HepG2 (cell line): Measurements from ENCODE around the gene VEPH1. TPM values are rescaled to one million over a fixed set of nuclear protein-coding genes. Genes with fewer than 3 reads are reported as not detected.

ENCODE experiments used
- ATAC-seq: fragments of 200-7000 bp; cut with Tn5 transposase; 3 replicates; pipeline ENCODE4 v1.9.1; 2020; ENCODE audit warnings: mild to moderate bottlenecking, moderate library complexity
- BruUV-seq: library from RNA; stranded (reverse); fragments of 400-500 nt; replicated peaks from 2 replicates; lab custom pipeline; 2021; lab: Mats Ljungman, UMichigan
- CTCF ChIA-PET: fragments of 300-600 bp; formaldehyde crosslinking; extraction: SDS; loops from one replicate; lab custom pipeline; 2021; ENCODE audit warnings: low total read pairs, inconsistent platforms, low intra/inter-chr PET ratio; lab: Yijun Ruan, JAX
- POLR2A ChIA-PET: fragments of 350-600 bp; sonication (Branson Sonifier 250); formaldehyde crosslinking; loops from one replicate; lab custom pipeline; 2020; ENCODE audit warnings: antibody characterized with exemption, inconsistent platforms; lab: Yijun Ruan, JAX
- DNase-seq: peaks from one replicate; pipeline ENCODE4 v3.0.0-alpha.2; 2015; ENCODE audit warnings: low spot score
- FAIRE-seq: peaks from 3 replicates; lab custom pipeline; 2011; peaks lifted over from hg19 to GRCh38; lab: Jason Lieb, UNC
- H2AFZ ChIP-seq: one replicate; pipeline ENCODE4 v1.6.1; 2011; ENCODE audit warnings: low read length, inconsistent platforms
- H3K27ac ChIP-seq: fragments of 300-600 bp; 3 replicates; pipeline ENCODE4 v1.8.0; 2011; ENCODE audit warnings: mixed run types, mild to moderate bottlenecking, mixed read lengths, low read length, inconsistent platforms; ENCODE audit not compliant: insufficient read depth; ENCODE audit errors: extremely low read length
- H3K27me3 ChIP-seq, 2 experiments: fragments of 200-600 bp in 1 of 2; 2 replicates in 1 of 2; 3 replicates in 1 of 2; pipeline versions ENCODE4 v1.6.0 to v1.8.0; 2011; ENCODE audit warnings: low read length in 2 of 2, mild to moderate bottlenecking in 2 of 2, moderate library complexity in 2 of 2, inconsistent platforms in 1 of 2; ENCODE audit not compliant: insufficient read depth in 2 of 2, control insufficient read depth in 1 of 2
- H3K36me3 ChIP-seq, 2 experiments: fragments of 200-600 bp in 1 of 2; replicated peaks in 1 of 2; 2 replicates in 1 of 2; 3 replicates in 1 of 2; pipeline versions ENCODE4 v1.5.1 to v1.8.0; 2011; ENCODE audit warnings: low read length in 2 of 2, inconsistent platforms in 1 of 2; ENCODE audit not compliant: insufficient read depth in 2 of 2, control insufficient read depth in 1 of 2
- H3K4me1 ChIP-seq: 2 replicates; pipeline ENCODE4 v1.5.1; 2012; ENCODE audit warnings: low read length, inconsistent platforms; ENCODE audit not compliant: insufficient read depth
- H3K4me2 ChIP-seq: 2 replicates; pipeline ENCODE4 v1.6.0; 2011; ENCODE audit warnings: low read depth, low read length, inconsistent platforms
- H3K4me3 ChIP-seq, 3 experiments: fragments of 200-600 bp in 1 of 3; sonication (generic), shearing (Covaris generic) in 1 of 3; replicated peaks in 1 of 3; 2 replicates each; pipeline ENCODE4 v1.5.1; 2011 to 2016; ENCODE audit warnings: low read length in 3 of 3, inconsistent platforms in 2 of 3, low read depth in 2 of 3, mild to moderate bottlenecking in 2 of 3, control low read depth in 1 of 3, mixed read lengths in 1 of 3; ENCODE audit not compliant: insufficient read depth in 1 of 3
- H3K79me2 ChIP-seq: one replicate; pipeline ENCODE4 v1.6.1; 2011; ENCODE audit warnings: low read length, inconsistent platforms; ENCODE audit not compliant: insufficient read depth
- H3K9ac ChIP-seq: 2 replicates; pipeline ENCODE4 v1.6.0; 2011; ENCODE audit warnings: mild to moderate bottlenecking, low read depth, low read length, inconsistent platforms; ENCODE audit not compliant: insufficient read depth
- H3K9me3 ChIP-seq: 2 replicates; pipeline ENCODE4 v1.5.1; 2012; ENCODE audit warnings: mild to moderate bottlenecking, low read length
- H4K20me1 ChIP-seq: 2 replicates; pipeline ENCODE4 v1.6.0; 2011; ENCODE audit warnings: inconsistent platforms, mild to moderate bottlenecking, low read length, moderate library complexity; ENCODE audit not compliant: insufficient read depth
- EHMT2 ChIP-seq: fragments of 200-600 bp; sonication (generic); IDR thresholded peaks from 2 replicates; pipeline ENCODE4 v1.7.0; 2017; ENCODE audit warnings: antibody characterized with exemption, low read depth, low read length, borderline replicate concordance
- ESRRA ChIP-seq: sonication (generic); formaldehyde crosslinking; IDR thresholded peaks from 2 replicates; pipeline ENCODE4 v1.5.1; 2020; ENCODE audit warnings: mild to moderate bottlenecking, low read depth, missing genetic modification reagents
- HMGA1 ChIP-seq: sonication (generic); formaldehyde crosslinking; conservative IDR thresholded peaks from 2 replicates; pipeline ENCODE4 v1.4.0; 2020; ENCODE audit warnings: missing genetic modification reagents
- HNRNPK ChIP-seq: fragments of 200-400 bp; formaldehyde crosslinking; IDR thresholded peaks from 2 replicates; pipeline ENCODE4 v1.6.1; 2018; ENCODE audit warnings: low read length, low read depth, moderate library complexity, mild to moderate bottlenecking; ENCODE audit not compliant: poor library complexity, severe bottlenecking
- IRX3 ChIP-seq: sonication (generic); formaldehyde crosslinking; IDR thresholded peaks from 2 replicates; pipeline ENCODE4 v1.8.1; 2023; ENCODE audit warnings: mild to moderate bottlenecking, low read depth, missing genetic modification reagents, borderline replicate concordance
- LCORL ChIP-seq, 2 experiments: fragments of 450-650 bp in 1 of 2; sonication (generic) in 1 of 2; formaldehyde crosslinking in 1 of 2; IDR thresholded peaks; 2 replicates each; pipeline versions ENCODE4 v1.5.0 to v1.6.1; 2017 to 2020; ENCODE audit warnings: antibody characterized with exemption in 1 of 2, missing genetic modification reagents in 1 of 2
- MEF2D ChIP-seq: sonication (generic); formaldehyde crosslinking; IDR thresholded peaks from 2 replicates; pipeline ENCODE4 v1.5.1; 2020; ENCODE audit warnings: mild to moderate bottlenecking, missing genetic modification reagents
- NR2F2 ChIP-seq: IDR thresholded peaks from 2 replicates; pipeline ENCODE4 v1.6.1; 2012; ENCODE audit warnings: low read depth, inconsistent platforms, borderline replicate concordance
- SP4 ChIP-seq: sonication (generic); formaldehyde crosslinking; IDR thresholded peaks from 2 replicates; pipeline ENCODE4 v1.8.1; 2023; ENCODE audit warnings: mild to moderate bottlenecking, missing genetic modification reagents
- ZBTB38 ChIP-seq: sonication (generic); formaldehyde crosslinking; IDR thresholded peaks from 2 replicates; pipeline ENCODE4 v1.5.1; 2020; ENCODE audit warnings: mild to moderate bottlenecking, missing genetic modification reagents
- ZNF143 ChIP-seq: sonication (generic); formaldehyde crosslinking; IDR thresholded peaks from 2 replicates; pipeline ENCODE4 v1.4.0; 2020; ENCODE audit warnings: missing genetic modification reagents
- ZNF17 ChIP-seq: sonication (generic); formaldehyde crosslinking; IDR thresholded peaks from 2 replicates; pipeline ENCODE4 v1.5.0; 2020; ENCODE audit warnings: mild to moderate bottlenecking, missing genetic modification reagents
- ZNF326 ChIP-seq: sonication (generic); formaldehyde crosslinking; IDR thresholded peaks from 2 replicates; pipeline ENCODE4 v1.4.0; 2020; ENCODE audit warnings: missing genetic modification reagents, borderline replicate concordance
- ZNF605 ChIP-seq: sonication (generic); formaldehyde crosslinking; IDR thresholded peaks from 2 replicates; pipeline ENCODE4 v1.8.0; 2022; ENCODE audit warnings: mild to moderate bottlenecking, missing genetic modification reagents
- WGBS: methylation state at CpG from one replicate; pipeline ENCODE4 v1.1.6; 2017; ENCODE audit warnings: low lambda C conversion rate; 5-methylcytosine and 5-hydroxymethylcytosine counted together
- in situ Hi-C: cut with HindIII; loops from 2 replicates; pipeline ENCODE4 v1.10.0; 2017; ENCODE audit warnings: low pct_unique_long_range_greater_than_20kb; ENCODE audit not compliant: extremely low pct_ligation_motif_present
- intact Hi-C: fragments of 100-400 bp; cut with micrococcal nuclease; formaldehyde crosslinking; loops from one replicate; pipeline ENCODE4 v1.10.0; 2022; ENCODE audit not compliant: unreplicated experiment
- polyA plus RNA-seq, 8 experiments: library from polyadenylated mRNA; depleted of rRNA in 3 of 8; stranded (reverse) in 7 of 8; unstranded in 1 of 8; fragments of >200 nt; fragmentation: Illumina TruSeq in 4 of 8; extraction: Trizol in 4 of 8; gene quantifications; 2 replicates each; pipeline versions ENCODE4 v1.2.1 to v1.2.3, GENCODE V29; 2011 to 2016; ENCODE audit warnings: low read depth in 4 of 8, missing spikeins in 1 of 8, mixed read lengths in 1 of 8; ENCODE audit not compliant: insufficient read depth in 1 of 8
- total RNA-seq, 5 experiments: library from RNA; depleted of rRNA; stranded (reverse); fragments of >200 nt; fragmentation: Illumina TruSeq; extraction: Trizol; gene quantifications; 2 replicates each; pipeline ENCODE4 v1.2.3, GENCODE V29; 2016; ENCODE audit warnings: low read depth in 1 of 5
- TF ChIP-seq, protein P1 (sequence below): sonication (generic); formaldehyde crosslinking; IDR thresholded peaks from 2 replicates; pipeline ENCODE4 v1.8.0; 2022; ENCODE audit warnings: missing genetic modification reagents, mild to moderate bottlenecking, borderline replicate concordance
- TF ChIP-seq, protein P2 (sequence below): sonication (generic); formaldehyde crosslinking; IDR thresholded peaks from 2 replicates; pipeline ENCODE4 v1.9.0; 2021; ENCODE audit warnings: missing genetic modification reagents, borderline replicate concordance
- TF ChIP-seq, protein P3 (sequence below): IDR thresholded peaks from 2 replicates; pipeline ENCODE4 v1.6.1; 2018; ENCODE audit warnings: missing genetic modification reagents, mild to moderate bottlenecking, missing compliant biosample characterization

The VEPH1 gene
- total and polyA plus RNA-seq, 2 of the 13 experiments (the other 11 are each of a cell fraction or from before 2014, with no cell fraction given) = not detected

DNA sequence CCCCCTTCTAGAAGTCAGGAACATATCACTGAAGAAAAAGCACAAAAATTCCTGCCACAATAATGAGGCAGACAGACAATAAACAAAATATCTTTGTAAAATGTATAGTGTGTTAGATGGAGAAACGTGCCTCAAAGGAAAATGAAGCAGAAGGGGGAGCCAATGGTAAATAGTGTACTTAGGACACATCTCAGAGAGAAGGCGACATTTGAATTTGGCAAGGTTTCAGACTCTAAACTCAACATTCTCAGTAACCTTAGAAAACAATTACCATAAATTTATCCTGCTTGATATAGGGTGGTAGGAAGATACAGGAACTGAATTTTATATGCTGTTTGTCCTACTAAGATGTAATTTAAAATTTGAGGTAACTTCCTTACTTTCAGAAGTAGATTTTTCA is 119.2 kb downstream of the VEPH1 start:
- no peak overlapping the region for H3K4me3 ChIP-seq
- intact Hi-C loops = no loop called here
- ChIA-PET CTCF (no interaction called here), POLR2A (no interaction called here)
- H3K27me3 ChIP-seq = no peaks in the 10 kb centered on the region
- no peaks in the 10 kb centered on the region for H3K79me2 ChIP-seq
- H2AFZ ChIP-seq = no peak overlapping the region
- no peaks in the 10 kb centered on the region for H4K20me1 ChIP-seq
- ATAC-seq = no peak
- no TSS peak for BruUV-seq
- no peak for FAIRE-seq
- no peak overlapping the region for H3K4me2 ChIP-seq
- H3K9me3 ChIP-seq = no peaks in the 10 kb centered on the region
- WGBS = 2% methylated on average over 2 of the region's 2 CpGs
- no peak overlapping the region for H3K9ac ChIP-seq
- TF ChIP-seq, protein P1, sequence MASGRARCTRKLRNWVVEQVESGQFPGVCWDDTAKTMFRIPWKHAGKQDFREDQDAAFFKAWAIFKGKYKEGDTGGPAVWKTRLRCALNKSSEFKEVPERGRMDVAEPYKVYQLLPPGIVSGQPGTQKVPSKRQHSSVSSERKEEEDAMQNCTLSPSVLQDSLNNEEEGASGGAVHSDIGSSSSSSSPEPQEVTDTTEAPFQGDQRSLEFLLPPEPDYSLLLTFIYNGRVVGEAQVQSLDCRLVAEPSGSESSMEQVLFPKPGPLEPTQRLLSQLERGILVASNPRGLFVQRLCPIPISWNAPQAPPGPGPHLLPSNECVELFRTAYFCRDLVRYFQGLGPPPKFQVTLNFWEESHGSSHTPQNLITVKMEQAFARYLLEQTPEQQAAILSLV (CRISPR knock-in tag) = no peak
- no peak for TF ChIP-seq NR2F2
- TF ChIP-seq, protein P2, sequence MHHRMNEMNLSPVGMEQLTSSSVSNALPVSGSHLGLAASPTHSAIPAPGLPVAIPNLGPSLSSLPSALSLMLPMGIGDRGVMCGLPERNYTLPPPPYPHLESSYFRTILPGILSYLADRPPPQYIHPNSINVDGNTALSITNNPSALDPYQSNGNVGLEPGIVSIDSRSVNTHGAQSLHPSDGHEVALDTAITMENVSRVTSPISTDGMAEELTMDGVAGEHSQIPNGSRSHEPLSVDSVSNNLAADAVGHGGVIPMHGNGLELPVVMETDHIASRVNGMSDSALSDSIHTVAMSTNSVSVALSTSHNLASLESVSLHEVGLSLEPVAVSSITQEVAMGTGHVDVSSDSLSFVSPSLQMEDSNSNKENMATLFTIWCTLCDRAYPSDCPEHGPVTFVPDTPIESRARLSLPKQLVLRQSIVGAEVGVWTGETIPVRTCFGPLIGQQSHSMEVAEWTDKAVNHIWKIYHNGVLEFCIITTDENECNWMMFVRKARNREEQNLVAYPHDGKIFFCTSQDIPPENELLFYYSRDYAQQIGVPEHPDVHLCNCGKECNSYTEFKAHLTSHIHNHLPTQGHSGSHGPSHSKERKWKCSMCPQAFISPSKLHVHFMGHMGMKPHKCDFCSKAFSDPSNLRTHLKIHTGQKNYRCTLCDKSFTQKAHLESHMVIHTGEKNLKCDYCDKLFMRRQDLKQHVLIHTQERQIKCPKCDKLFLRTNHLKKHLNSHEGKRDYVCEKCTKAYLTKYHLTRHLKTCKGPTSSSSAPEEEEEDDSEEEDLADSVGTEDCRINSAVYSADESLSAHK (CRISPR knock-in tag) = no peak
- TF ChIP-seq IRX3 = no peak
- TF ChIP-seq HMGA1 = no peak
- TF ChIP-seq ZBTB38 = no peak
- no peak for TF ChIP-seq ZNF605 (CRISPR knock-in tag)
- TF ChIP-seq SP4 (CRISPR knock-in tag) = no peak
- TF ChIP-seq EHMT2 = no peak
- no peak for TF ChIP-seq ZNF326 (CRISPR knock-in tag)
- no peak for TF ChIP-seq LCORL (IDR thresholded peaks at IDR 0.05)
- TF ChIP-seq LCORL (CRISPR knock-in tag; IDR thresholded peaks at IDR 0.05) = no peak
- no peak for TF ChIP-seq ESRRA (CRISPR knock-in tag)
- TF ChIP-seq, protein P3, sequence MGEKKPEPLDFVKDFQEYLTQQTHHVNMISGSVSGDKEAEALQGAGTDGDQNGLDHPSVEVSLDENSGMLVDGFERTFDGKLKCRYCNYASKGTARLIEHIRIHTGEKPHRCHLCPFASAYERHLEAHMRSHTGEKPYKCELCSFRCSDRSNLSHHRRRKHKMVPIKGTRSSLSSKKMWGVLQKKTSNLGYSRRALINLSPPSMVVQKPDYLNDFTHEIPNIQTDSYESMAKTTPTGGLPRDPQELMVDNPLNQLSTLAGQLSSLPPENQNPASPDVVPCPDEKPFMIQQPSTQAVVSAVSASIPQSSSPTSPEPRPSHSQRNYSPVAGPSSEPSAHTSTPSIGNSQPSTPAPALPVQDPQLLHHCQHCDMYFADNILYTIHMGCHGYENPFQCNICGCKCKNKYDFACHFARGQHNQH (CRISPR knock-in tag) = no peak
- TF ChIP-seq ZNF17 (CRISPR knock-in tag) = no peak
- TF ChIP-seq HNRNPK = no peak
- TF ChIP-seq ZNF143 = no peak
- TF ChIP-seq MEF2D (CRISPR knock-in tag) = no peak
- TF ChIP-seq, all 625 proteins: peak for 0
- no peaks in the 10 kb centered on the region for H3K36me3 ChIP-seq
- in situ Hi-C loops = no loop called here
- DNase-seq = no peak
- H3K27ac ChIP-seq = no peak overlapping the region
- H3K4me1 ChIP-seq = no peaks in the 10 kb centered on the region
